Osteoblast (primary cell): ENCODE data around the gene PCARE. TPM values are rescaled to one million over a fixed set of nuclear protein-coding genes. Genes with fewer than 3 reads are reported as not detected.

Experiments used
- DNase-seq: peaks from one replicate; pipeline ENCODE4 v3.0.0; 2011; ENCODE audit warnings: low spot score, mixed read lengths; ENCODE audit not compliant: insufficient read length; ENCODE audit errors: missing footprints
- H2AFZ ChIP-seq: 2 replicates; pipeline ENCODE4 v1.6.0; 2011; ENCODE audit warnings: mild to moderate bottlenecking, low read length
- H3K27ac ChIP-seq: 2 replicates; pipeline ENCODE4 v1.5.1; 2011; ENCODE audit warnings: mild to moderate bottlenecking, low read depth, low read length, moderate library complexity
- H3K27me3 ChIP-seq: 2 replicates; pipeline ENCODE4 v1.6.0; 2012; ENCODE audit warnings: mild to moderate bottlenecking, control low read depth, inconsistent platforms, low read length, moderate library complexity; ENCODE audit not compliant: insufficient read depth
- H3K36me3 ChIP-seq: 2 replicates; pipeline ENCODE4 v1.5.1; 2011; ENCODE audit warnings: mild to moderate bottlenecking, low read length, control low read depth, moderate library complexity; ENCODE audit not compliant: insufficient read depth
- H3K4me1 ChIP-seq: 2 replicates; pipeline ENCODE4 v1.5.1; 2011; ENCODE audit warnings: mild to moderate bottlenecking, low read length, control low read depth, moderate library complexity; ENCODE audit not compliant: insufficient read depth
- H3K4me2 ChIP-seq: 2 replicates; pipeline ENCODE4 v1.6.0; 2011; ENCODE audit warnings: mild to moderate bottlenecking, low read length; ENCODE audit not compliant: insufficient read depth
- H3K4me3 ChIP-seq: fragments of 200-600 bp; sonication (generic); 3 replicates; pipeline ENCODE4 v1.5.1; 2012; ENCODE audit warnings: mild to moderate bottlenecking, low read length, inconsistent platforms; ENCODE audit not compliant: insufficient read depth
- H3K79me2 ChIP-seq: 2 replicates; pipeline ENCODE4 v1.6.0; 2012; ENCODE audit warnings: mild to moderate bottlenecking, low read length, control low read depth, inconsistent platforms; ENCODE audit not compliant: insufficient read depth
- H3K9me3 ChIP-seq: 2 replicates; pipeline ENCODE4 v1.5.1; 2011; ENCODE audit warnings: low read depth, low read length, control low read depth
- H4K20me1 ChIP-seq: 2 replicates; pipeline ENCODE4 v1.6.0; 2012; ENCODE audit warnings: mild to moderate bottlenecking, low read length, control low read depth; ENCODE audit not compliant: insufficient read depth
- CTCF ChIP-seq: IDR thresholded peaks from 2 replicates; pipeline ENCODE4 v1.5.1; 2011; ENCODE audit warnings: mild to moderate bottlenecking, low read depth, low read length, moderate library complexity; ENCODE audit errors: extremely low read depth
- total RNA-seq: library from RNA; depleted of rRNA; stranded (reverse); fragments of >200 nt; gene quantifications from 2 replicates; pipeline ENCODE4 v1.2.3, GENCODE V29; 2012

PCARE gene
- total RNA-seq = not detected in 2 replicates

- Histone ChIP-seq H3K9me3 (peaks cover 3% of the 10 kb centered on the region), H3K27ac (no peak within 1 kb of the TSS), H4K20me1 (no peaks in the 10 kb centered on the region), H3K79me2 (no peaks in the 10 kb centered on the region), H2AFZ (no peak within 1 kb of the TSS), H3K4me1 (no peaks in the 10 kb centered on the region), H3K36me3 (no peaks in the 10 kb centered on the region), H3K4me3 (no peak within 1 kb of the TSS), H3K4me2 (no peak within 1 kb of the TSS), H3K27me3 (no peaks in the 10 kb centered on the region)
- no peak for TF ChIP-seq CTCF
- DNase-seq = no peak
Observed at GRCh38 chr2:29074411-29074810, at the start of gene PCARE. TSS of gene PCARE (minus strand) at chr2:29074523. CDS start at chr2:29074261, 262 bp downstream.

- peak overlapping the region; percentile 61 for H3K4me2 ChIP-seq
Observed at GRCh38 chr2:29123617-29124349, 49.5 kb upstream of the PCARE start.

GRCh38 chr2:29120846-29121245 lies 46.5 kb upstream of the PCARE start:
- peaks cover 40% of the 10 kb centered on the region for H3K4me1 ChIP-seq
- no peak for TF ChIP-seq CTCF
- H3K79me2 ChIP-seq = peaks cover 77% of the 10 kb centered on the region
- H3K4me3 ChIP-seq = no peak overlapping the region
- H3K27me3 ChIP-seq = no peaks in the 10 kb centered on the region
- no peaks in the 10 kb centered on the region for H3K9me3 ChIP-seq
- no peaks in the 10 kb centered on the region for H4K20me1 ChIP-seq
- H3K27ac ChIP-seq = no peak overlapping the region
- no peak overlapping the region for H3K4me2 ChIP-seq
- no peak overlapping the region for H2AFZ ChIP-seq
- no peak for DNase-seq
- peaks cover 16% of the 10 kb centered on the region for H3K36me3 ChIP-seq

More at GRCh38 chr2:29123617-29124349, 49.5 kb upstream of the PCARE start:
- Histone ChIP-seq H3K9me3 (no peaks in the 10 kb centered on the region), H4K20me1 (no peaks in the 10 kb centered on the region), H2AFZ (no peak overlapping the region), H3K4me3 (peak overlapping the region; percentile 1), H3K36me3 (peaks cover 23% of the 10 kb centered on the region), H3K4me1 (peaks cover 35% of the 10 kb centered on the region), H3K79me2 (peaks cover 76% of the 10 kb centered on the region), H3K27me3 (no peaks in the 10 kb centered on the region), H3K27ac (peak overlapping the region; percentile 77)
- peak; percentile 68 for DNase-seq
- TF ChIP-seq CTCF = no peak

- no peak overlapping the region for H3K4me2 ChIP-seq
- no peaks in the 10 kb centered on the region for H4K20me1 ChIP-seq
- peaks cover 3% of the 10 kb centered on the region for H3K36me3 ChIP-seq
- H3K27ac ChIP-seq = no peak overlapping the region
- no peak overlapping the region for H3K4me3 ChIP-seq
- H3K27me3 ChIP-seq = no peaks in the 10 kb centered on the region
- no peak for DNase-seq
- no peak for TF ChIP-seq CTCF
- no peaks in the 10 kb centered on the region for H3K9me3 ChIP-seq
- H3K79me2 ChIP-seq = peaks cover 64% of the 10 kb centered on the region
- H2AFZ ChIP-seq = no peak overlapping the region
- H3K4me1 ChIP-seq = peaks cover 47% of the 10 kb centered on the region
Observed at GRCh38 chr2:29119211-29119610, 44.9 kb upstream of the PCARE start.
